ENCODE results near the gene ROPN1L.

ROPN1L gene

DNA sequence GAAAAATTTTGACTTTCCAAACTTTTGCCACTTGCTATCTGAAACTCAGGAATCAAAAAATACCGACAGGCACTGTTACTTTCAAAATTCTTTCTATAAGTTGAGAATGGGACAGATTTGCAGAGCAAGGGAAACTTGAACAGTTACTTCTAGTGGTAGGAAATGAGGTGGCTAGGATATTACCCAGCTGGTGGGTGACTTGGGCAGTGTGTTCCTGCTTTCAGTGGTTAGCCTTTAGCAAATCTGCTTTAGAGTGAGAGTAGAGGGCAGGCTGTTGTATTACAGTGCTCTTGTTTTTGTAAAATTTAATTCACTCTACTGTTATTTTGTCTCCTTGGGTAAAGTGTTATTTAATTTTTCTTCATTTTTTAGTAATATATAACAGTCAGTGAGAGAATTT lies 40.2 kb upstream of the ROPN1L start:
- DNase-seq (ENCODE audit: low spot score), result no peak
- peak overlapping the region; percentile 19 to 56 for H3K27ac ChIP-seq

DNA sequence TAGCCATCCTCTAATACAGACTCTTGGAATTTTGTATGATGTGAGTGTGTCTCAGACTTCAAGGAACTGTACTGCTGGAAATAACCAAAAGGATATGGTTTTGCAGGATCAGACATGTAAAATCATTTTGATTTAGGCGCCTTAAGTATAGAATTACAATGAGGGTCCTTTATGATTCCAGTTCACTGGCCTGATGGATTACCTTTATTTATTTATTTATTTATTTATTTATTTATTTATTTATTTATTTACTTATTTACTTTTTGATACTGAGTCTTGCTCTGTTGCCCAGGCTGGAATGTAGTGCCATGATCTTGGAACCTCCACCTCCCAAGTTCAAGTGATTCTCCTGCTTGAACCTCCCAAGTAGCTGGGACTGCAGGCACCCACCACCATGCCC lies 37.9 kb upstream of the ROPN1L start:
- DNase-seq (ENCODE audit: low spot score), result no peak
- Histone ChIP-seq H3K4me3 (no peak overlapping the region), H3K27ac (no peak overlapping the region)
- TF ChIP-seq, protein P1, sequence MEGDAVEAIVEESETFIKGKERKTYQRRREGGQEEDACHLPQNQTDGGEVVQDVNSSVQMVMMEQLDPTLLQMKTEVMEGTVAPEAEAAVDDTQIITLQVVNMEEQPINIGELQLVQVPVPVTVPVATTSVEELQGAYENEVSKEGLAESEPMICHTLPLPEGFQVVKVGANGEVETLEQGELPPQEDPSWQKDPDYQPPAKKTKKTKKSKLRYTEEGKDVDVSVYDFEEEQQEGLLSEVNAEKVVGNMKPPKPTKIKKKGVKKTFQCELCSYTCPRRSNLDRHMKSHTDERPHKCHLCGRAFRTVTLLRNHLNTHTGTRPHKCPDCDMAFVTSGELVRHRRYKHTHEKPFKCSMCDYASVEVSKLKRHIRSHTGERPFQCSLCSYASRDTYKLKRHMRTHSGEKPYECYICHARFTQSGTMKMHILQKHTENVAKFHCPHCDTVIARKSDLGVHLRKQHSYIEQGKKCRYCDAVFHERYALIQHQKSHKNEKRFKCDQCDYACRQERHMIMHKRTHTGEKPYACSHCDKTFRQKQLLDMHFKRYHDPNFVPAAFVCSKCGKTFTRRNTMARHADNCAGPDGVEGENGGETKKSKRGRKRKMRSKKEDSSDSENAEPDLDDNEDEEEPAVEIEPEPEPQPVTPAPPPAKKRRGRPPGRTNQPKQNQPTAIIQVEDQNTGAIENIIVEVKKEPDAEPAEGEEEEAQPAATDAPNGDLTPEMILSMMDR (IDR thresholded peaks at IDR 0.05), result no peak

More for the DNA sequence above, 40.2 kb upstream of the ROPN1L start:
- TF ChIP-seq, protein P1 (IDR thresholded peaks at IDR 0.05), result no peak
- H3K4me3 ChIP-seq, result no peak overlapping the region

- Histone ChIP-seq H3K4me3 (no peak overlapping the region), H3K27ac (no peak overlapping the region)
- DNase-seq (ENCODE audit: low spot score), result no peak
- TF ChIP-seq, protein P1 (IDR thresholded peaks at IDR 0.05), result no peak
Observed at GRCh38 chr5:10406651-10407050, 35.0 kb upstream of the ROPN1L start.

- Histone ChIP-seq H3K4me3 (no peak overlapping the region), H3K27ac (no peak overlapping the region)
- TF ChIP-seq, protein P1 (IDR thresholded peaks at IDR 0.05), result no peak
- no peak for DNase-seq (ENCODE audit: low spot score)
Observed at GRCh38 chr5:10409504-10409903, 32.2 kb upstream of the ROPN1L start.

- H3K4me3 ChIP-seq, result no peak overlapping the region
- TF ChIP-seq, protein P1 (IDR thresholded peaks at IDR 0.05), result no peak
- no peak for DNase-seq (ENCODE audit: low spot score)
Observed at GRCh38 chr5:10410662-10411061, 31.0 kb upstream of the ROPN1L start.

DNA sequence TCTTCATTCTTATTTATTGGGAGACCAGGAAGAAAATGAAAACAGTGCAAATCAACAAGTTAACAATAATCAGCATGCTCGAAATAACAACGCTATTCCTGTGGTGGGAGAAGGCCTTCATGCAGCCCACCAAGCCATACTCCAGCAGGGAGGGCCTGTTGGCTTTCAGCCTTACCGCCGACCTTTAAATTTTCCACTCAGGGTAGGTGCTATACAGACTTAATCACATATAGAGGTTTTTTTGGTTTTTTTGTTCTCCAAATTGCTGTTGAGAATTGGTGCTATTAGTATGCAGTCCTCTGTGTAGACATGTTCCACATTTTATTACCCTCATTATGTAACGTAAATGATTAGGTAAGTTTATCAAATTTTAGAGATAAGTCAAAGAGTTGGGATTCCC lies 30.3 kb upstream of the ROPN1L start:
- TF ChIP-seq, protein P1 (IDR thresholded peaks at IDR 0.05), result no peak

More at GRCh38 chr5:10410662-10411061, 31.0 kb upstream of the ROPN1L start:
- no peak overlapping the region for H3K27ac ChIP-seq

DNA sequence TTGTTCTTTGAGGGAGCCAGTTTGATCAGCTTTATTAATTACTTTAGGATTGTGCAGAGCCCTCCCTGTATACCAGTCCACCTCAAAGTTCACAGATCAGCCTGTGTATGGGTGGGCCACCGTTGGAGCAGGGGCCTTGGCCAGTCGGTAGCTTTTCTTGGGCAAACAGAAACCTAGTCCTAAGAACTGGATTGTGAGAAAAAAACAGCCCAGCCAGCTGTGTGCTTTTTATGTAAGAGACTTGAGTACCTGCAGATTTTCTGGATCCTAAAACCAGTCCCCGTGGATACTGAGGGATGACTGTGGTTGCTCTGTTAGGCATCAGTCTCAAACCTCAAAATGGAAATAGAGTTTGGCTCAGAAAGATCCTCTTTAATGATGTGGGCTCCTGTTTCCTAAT lies 24.8 kb upstream of the ROPN1L start:
- TF ChIP-seq, protein P1 (IDR thresholded peaks at IDR 0.05), result no peak
- DNase-seq (ENCODE audit: low spot score), result no peak
- Histone ChIP-seq H3K4me3 (no peak overlapping the region), H3K27ac (no peak overlapping the region)

More for the DNA sequence above, 30.3 kb upstream of the ROPN1L start:
- DNase-seq (ENCODE audit: low spot score), result no peak
- Histone ChIP-seq H3K4me3 (no peak overlapping the region), H3K27ac (no peak overlapping the region)
